VCaP (cell line): ENCODE measurements around the gene USE1.

ENCODE experiments used
- H3K27ac ChIP-seq: fragments of 450-650 bp; 2 replicates; pipeline ENCODE4 v1.5.1; 2017
- TF ChIP-seq, protein P1 (sequence below): fragments of 450-650 bp; conservative IDR thresholded peaks from 2 replicates; pipeline ENCODE4 v1.5.1; 2017; ENCODE audit warnings: mild to moderate bottlenecking, moderate library complexity

USE1 gene

DNA sequence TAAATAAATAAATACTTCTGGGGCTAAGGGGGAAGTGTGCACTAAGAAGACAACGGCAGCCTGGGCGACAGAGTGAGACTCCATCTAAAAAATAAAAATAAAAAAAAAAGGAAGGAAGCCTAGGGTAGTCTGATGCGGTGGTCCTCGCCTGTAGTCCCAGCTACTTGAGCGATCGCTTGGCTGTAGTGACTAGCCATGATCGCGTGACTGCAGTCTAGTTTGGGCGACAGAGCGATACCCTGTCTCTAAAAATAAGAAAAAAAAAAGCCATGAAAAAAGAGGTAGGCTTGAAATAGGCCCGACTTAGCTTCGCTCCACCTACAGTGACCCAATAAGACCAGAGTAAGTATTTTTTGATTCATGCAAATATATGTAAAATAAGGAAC is 51.4 kb downstream of the USE1 start:
- TF ChIP-seq, protein P1, sequence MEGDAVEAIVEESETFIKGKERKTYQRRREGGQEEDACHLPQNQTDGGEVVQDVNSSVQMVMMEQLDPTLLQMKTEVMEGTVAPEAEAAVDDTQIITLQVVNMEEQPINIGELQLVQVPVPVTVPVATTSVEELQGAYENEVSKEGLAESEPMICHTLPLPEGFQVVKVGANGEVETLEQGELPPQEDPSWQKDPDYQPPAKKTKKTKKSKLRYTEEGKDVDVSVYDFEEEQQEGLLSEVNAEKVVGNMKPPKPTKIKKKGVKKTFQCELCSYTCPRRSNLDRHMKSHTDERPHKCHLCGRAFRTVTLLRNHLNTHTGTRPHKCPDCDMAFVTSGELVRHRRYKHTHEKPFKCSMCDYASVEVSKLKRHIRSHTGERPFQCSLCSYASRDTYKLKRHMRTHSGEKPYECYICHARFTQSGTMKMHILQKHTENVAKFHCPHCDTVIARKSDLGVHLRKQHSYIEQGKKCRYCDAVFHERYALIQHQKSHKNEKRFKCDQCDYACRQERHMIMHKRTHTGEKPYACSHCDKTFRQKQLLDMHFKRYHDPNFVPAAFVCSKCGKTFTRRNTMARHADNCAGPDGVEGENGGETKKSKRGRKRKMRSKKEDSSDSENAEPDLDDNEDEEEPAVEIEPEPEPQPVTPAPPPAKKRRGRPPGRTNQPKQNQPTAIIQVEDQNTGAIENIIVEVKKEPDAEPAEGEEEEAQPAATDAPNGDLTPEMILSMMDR: no peak
- 0 out of 2 replicates have a peak overlapping the region, but pooled peaks have one; percentile 13 for H3K27ac ChIP-seq

DNA sequence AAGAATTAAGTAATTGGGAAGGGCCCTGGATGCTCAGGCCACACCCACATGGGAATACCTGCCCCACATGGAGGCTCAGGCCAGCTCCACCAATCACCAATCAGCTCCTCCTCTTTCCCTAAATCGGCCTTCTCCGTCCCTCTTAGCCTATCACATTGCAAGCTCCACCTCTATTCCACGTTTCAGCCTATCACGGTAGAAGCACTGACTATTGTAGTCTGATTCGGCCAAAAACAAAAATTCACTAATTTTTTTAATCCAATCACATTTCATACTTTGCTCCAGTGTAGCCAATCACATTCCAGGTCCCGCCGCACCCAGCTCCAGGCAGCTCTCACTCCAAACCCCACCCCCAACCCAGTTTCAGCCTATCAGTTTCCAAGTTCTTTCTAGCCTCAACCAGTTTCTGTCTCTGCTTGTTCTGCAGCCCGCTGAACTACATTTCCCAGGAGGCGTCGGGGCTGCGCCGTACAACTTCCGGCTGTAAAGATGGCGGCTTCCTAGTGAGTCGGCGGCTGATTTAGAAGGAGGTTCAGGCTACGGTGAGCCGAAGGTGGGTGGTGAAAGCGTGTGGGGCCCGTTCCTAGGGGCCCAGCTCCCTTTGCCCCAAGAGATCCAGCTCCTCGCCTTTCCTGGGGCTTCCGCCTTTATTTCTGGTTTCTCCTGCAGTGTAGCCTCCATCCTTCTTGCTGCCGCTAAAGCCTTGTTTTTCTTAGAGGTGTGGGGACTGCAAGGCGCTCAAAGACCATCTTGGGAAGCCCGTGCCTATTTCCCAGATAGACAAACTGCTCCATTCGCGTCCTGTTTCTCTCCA is 52.0 kb downstream of the USE1 start, which contains the start of gene BABAM1:
TSS of gene BABAM1 (plus strand) at position 469 of the 814 bp plus-strand sequence. CDS start 1,364 bp downstream, outside the sequence.
- H3K27ac ChIP-seq: peak within 1 kb of the TSS; percentile 71
- TF ChIP-seq, protein P1: no peak

DNA sequence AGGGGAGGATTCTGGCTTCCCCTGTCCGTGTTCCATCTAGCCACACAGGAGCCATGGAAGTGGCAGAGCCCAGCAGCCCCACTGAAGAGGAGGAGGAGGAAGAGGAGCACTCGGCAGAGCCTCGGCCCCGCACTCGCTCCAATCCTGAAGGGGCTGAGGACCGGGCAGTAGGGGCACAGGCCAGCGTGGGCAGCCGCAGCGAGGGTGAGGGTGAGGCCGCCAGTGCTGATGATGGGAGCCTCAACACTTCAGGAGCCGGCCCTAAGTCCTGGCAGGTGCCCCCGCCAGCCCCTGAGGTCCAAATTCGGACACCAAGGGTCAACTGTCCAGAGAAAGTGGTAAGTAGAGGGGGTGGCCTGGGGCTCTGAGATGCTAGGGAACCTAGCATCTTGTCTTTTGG is 53.6 kb downstream of the USE1 start:
- no peak overlapping the region for H3K27ac ChIP-seq
- TF ChIP-seq, protein P1: no peak
